SK-N-SH (cell line): ENCODE data around the gene ZNF101. TPM values are rescaled to one million over a fixed set of nuclear protein-coding genes. Genes with fewer than 3 reads are reported as not detected.
A peak's percentile ranks its signal among the peaks of the same experiment; 100 is the strongest.

Experiments used
- CTCF ChIA-PET: fragments of 300-600, 350-600 bp; formaldehyde crosslinking; extraction: SDS; loops from one replicate; lab custom pipeline; 2021; lab: Yijun Ruan, JAX
- POLR2A ChIA-PET: fragments of 350-600 bp; sonication (Branson Sonifier 250); formaldehyde crosslinking; extraction: SDS; loops from one replicate; lab custom pipeline; 2020; ENCODE audit warnings: antibody characterized with exemption, inconsistent platforms; lab: Yijun Ruan, JAX
- DNase-seq: peaks from one replicate; pipeline ENCODE4 v3.0.0; 2012
- H2AFZ ChIP-seq: fragments of 200-600 bp; sonication (generic); 2 replicates; pipeline ENCODE4 v1.8.1; 2016; ENCODE audit warnings: antibody characterized with exemption, mild to moderate bottlenecking, low read depth
- H3F3A ChIP-seq: fragments of 200-600 bp; sonication (generic); replicated peaks from 2 replicates; pipeline ENCODE3; 2016; ENCODE audit warnings: antibody characterized with exemption, mild to moderate bottlenecking; ENCODE audit not compliant: insufficient read depth
- H3K27ac ChIP-seq, 2 experiments: fragments of 200-500 bp in 1 of 2; fragments of 200-600 bp in 1 of 2; sonication (Bioruptor generic) in 1 of 2; sonication (generic), shearing (Covaris generic) in 1 of 2; 2 replicates each; pipeline versions ENCODE4 v1.5.1 to v1.6.1; 2014 to 2016; ENCODE audit warnings: low read depth in 2 of 2, inconsistent platforms in 1 of 2, low read length in 1 of 2, mild to moderate bottlenecking in 1 of 2, mixed read lengths in 1 of 2
- H3K27me3 ChIP-seq: fragments of 200-600 bp; sonication (generic), shearing (Covaris generic); 2 replicates; pipeline ENCODE4 v1.6.1; 2016; ENCODE audit warnings: mixed run types; ENCODE audit not compliant: insufficient read depth
- H3K36me3 ChIP-seq, 2 experiments: fragments of 200-500 bp in 1 of 2; fragments of 200-600 bp in 1 of 2; sonication (Bioruptor generic) in 1 of 2; sonication (generic) in 1 of 2; replicated peaks in 1 of 2; 2 replicates each; pipeline versions ENCODE3 to v1.5.1; 2014 to 2016; ENCODE audit warnings: low read length in 1 of 2, mild to moderate bottlenecking in 1 of 2; ENCODE audit not compliant: insufficient read depth in 2 of 2, control insufficient read depth in 1 of 2
- H3K4me1 ChIP-seq, 2 experiments: fragments of 200-500 bp in 1 of 2; fragments of 200-600 bp in 1 of 2; sonication (Bioruptor generic) in 1 of 2; sonication (generic), shearing (Covaris generic) in 1 of 2; 2 replicates each; pipeline versions ENCODE4 v1.5.1 to v1.6.1; 2014 to 2016; ENCODE audit warnings: low read depth in 1 of 2, low read length in 1 of 2, mixed run types in 1 of 2; ENCODE audit not compliant: insufficient read depth in 2 of 2, control insufficient read depth in 1 of 2
- H3K4me2 ChIP-seq: fragments of 200-600 bp; sonication (generic), shearing (Covaris generic); 2 replicates; pipeline ENCODE4 v1.6.1; 2017; ENCODE audit warnings: mixed run types
- H3K4me3 ChIP-seq, 2 experiments: fragments of 200-500 bp in 1 of 2; fragments of 200-600 bp in 1 of 2; sonication (Bioruptor generic) in 1 of 2; sonication (generic), shearing (Covaris generic) in 1 of 2; 2 replicates each; pipeline versions ENCODE4 v1.5.1 to v1.8.1; 2014 to 2016; ENCODE audit warnings: low read depth in 2 of 2, inconsistent platforms in 1 of 2, low read length in 1 of 2, mild to moderate bottlenecking in 1 of 2, mixed read lengths in 1 of 2, moderate library complexity in 1 of 2
- H3K79me2 ChIP-seq: fragments of 200-600 bp; sonication (generic); 2 replicates; pipeline ENCODE4 v1.8.1; 2017; ENCODE audit warnings: mild to moderate bottlenecking; ENCODE audit not compliant: insufficient read depth
- H3K9ac ChIP-seq: fragments of 200-600 bp; sonication (generic); 2 replicates; pipeline ENCODE4 v1.6.1; 2017; ENCODE audit warnings: mixed run types
- H3K9me2 ChIP-seq: fragments of 200-600 bp; sonication (generic); 2 replicates; pipeline ENCODE4 v1.6.1; 2017; ENCODE audit warnings: mixed run types
- H3K9me3 ChIP-seq: fragments of 200-600 bp; sonication (generic); 2 replicates; pipeline ENCODE4 v1.6.1; 2017; ENCODE audit warnings: mixed run types, mild to moderate bottlenecking, moderate library complexity
- H4K20me1 ChIP-seq: fragments of 200-600 bp; sonication (generic); 2 replicates; pipeline ENCODE4 v1.6.1; 2017; ENCODE audit warnings: mild to moderate bottlenecking, mixed run types; ENCODE audit not compliant: insufficient read depth
- CHD2 ChIP-seq: fragments of 150-350 bp; IDR thresholded peaks from 2 replicates; pipeline ENCODE4 v1.6.1; 2018; ENCODE audit warnings: low read length; ENCODE audit not compliant: partially characterized antibody
- ELF1 ChIP-seq: IDR thresholded peaks from 2 replicates; pipeline ENCODE4 v1.4.0; 2012
- EP300 ChIP-seq, 2 experiments: IDR thresholded peaks; 2 replicates each; pipeline versions ENCODE4 v1.4.0 to v1.6.1; 2012; ENCODE audit warnings: borderline replicate concordance in 1 of 2, low read depth in 1 of 2, low read length in 1 of 2
- FOSL2 ChIP-seq: IDR thresholded peaks from 2 replicates; pipeline ENCODE4 v1.4.0; 2012; ENCODE audit warnings: low read depth, mild to moderate bottlenecking, moderate library complexity, borderline replicate concordance
- FOXJ3 ChIP-seq: sonication (generic); formaldehyde crosslinking; IDR thresholded peaks from 2 replicates; pipeline ENCODE4 v1.5.1; 2020; ENCODE audit warnings: mild to moderate bottlenecking, missing genetic modification reagents
- JUND ChIP-seq: IDR thresholded peaks from 2 replicates; pipeline ENCODE4 v1.4.0; 2012
- MEF2A ChIP-seq: IDR thresholded peaks from 2 replicates; pipeline ENCODE4 v1.4.0; 2012; ENCODE audit warnings: low read depth, borderline replicate concordance
- MXI1 ChIP-seq: IDR thresholded peaks from 2 replicates; pipeline ENCODE4 v1.6.1; 2012; ENCODE audit warnings: mild to moderate bottlenecking, low read depth, low read length, improper control_type of control experiment
- NFIC ChIP-seq: IDR thresholded peaks from 2 replicates; pipeline ENCODE4 v1.4.0; 2012; ENCODE audit warnings: borderline replicate concordance
- RCOR1 ChIP-seq: fragments of 150-350 bp; IDR thresholded peaks from 2 replicates; pipeline ENCODE4 v1.6.1; 2017; ENCODE audit warnings: antibody characterized with exemption, low read length
- RFX5 ChIP-seq: IDR thresholded peaks from 2 replicates; pipeline ENCODE4 v1.6.1; 2012; ENCODE audit warnings: mild to moderate bottlenecking, improper control_type of control experiment, low read length
- SIN3A ChIP-seq: IDR thresholded peaks from 2 replicates; pipeline ENCODE4 v1.6.1; 2012; ENCODE audit warnings: low read depth, mild to moderate bottlenecking, low read length, moderate library complexity, borderline replicate concordance
- TAF1 ChIP-seq: IDR thresholded peaks from 2 replicates; pipeline ENCODE4 v1.6.1; 2012; ENCODE audit warnings: low read depth, mild to moderate bottlenecking, low read length, moderate library complexity, borderline replicate concordance
- TCF12 ChIP-seq: IDR thresholded peaks from 2 replicates; pipeline ENCODE4 v1.4.0; 2012
- TEAD4 ChIP-seq: IDR thresholded peaks from 2 replicates; pipeline ENCODE4 v1.4.0; 2012; ENCODE audit warnings: mild to moderate bottlenecking, borderline replicate concordance; ENCODE audit not compliant: insufficient read depth
- YY1 ChIP-seq: IDR thresholded peaks from 2 replicates; pipeline ENCODE4 v1.4.0; 2012; ENCODE audit warnings: low read depth, mild to moderate bottlenecking
- WGBS: methylation state at CpG from one replicate; pipeline ENCODE4 v1.1.6; 2017; ENCODE audit warnings: low lambda C conversion rate; 5-methylcytosine and 5-hydroxymethylcytosine counted together
- polyA plus RNA-seq, 3 experiments: library from polyadenylated mRNA; depleted of rRNA; stranded (reverse); fragments of >200 nt; gene quantifications; 2 replicates each; pipeline ENCODE4 v1.2.3, GENCODE V29; 2012
- TF ChIP-seq, protein P1 (sequence below): IDR thresholded peaks from 2 replicates; pipeline ENCODE4 v1.6.1; 2012; ENCODE audit warnings: mild to moderate bottlenecking, low read depth, low read length, moderate library complexity
- TF ChIP-seq, protein P2 (sequence below): fragments of 150-350 bp; IDR thresholded peaks from 2 replicates; pipeline ENCODE4 v1.6.1; 2016; ENCODE audit warnings: mild to moderate bottlenecking, low read depth, low read length
- TF ChIP-seq, protein P3 (sequence below): IDR thresholded peaks from 2 replicates; pipeline ENCODE4 v1.4.0; 2012; ENCODE audit warnings: low read depth, borderline replicate concordance
- TF ChIP-seq, protein P4 (sequence below): fragments of 200-600 bp; sonication (generic); IDR thresholded peaks from 2 replicates; pipeline ENCODE4 v1.6.1; 2017; ENCODE audit warnings: antibody characterized with exemption, mild to moderate bottlenecking, moderate library complexity
- TF ChIP-seq, protein P5 (sequence below): IDR thresholded peaks from 2 replicates; pipeline ENCODE4 v1.4.0; 2012; ENCODE audit warnings: low read depth
- TF ChIP-seq, protein P6 (sequence below): fragments of 150-350 bp; IDR thresholded peaks from 2 replicates; pipeline ENCODE4 v1.6.1; 2017; ENCODE audit warnings: antibody characterized with exemption, low read length, low read depth, borderline replicate concordance

Gene ZNF101
- polyA plus RNA-seq (2012; rRNA removed): 2.4 and 3.8 TPM in 2 replicates
- polyA plus RNA-seq (2012; cell fraction: cytosol; rRNA removed): 2.6 and 3.2 TPM in 2 replicates
- polyA plus RNA-seq (2012; cell fraction: nucleus; rRNA removed): 3.0 and 5.6 TPM in 2 replicates

DNA sequence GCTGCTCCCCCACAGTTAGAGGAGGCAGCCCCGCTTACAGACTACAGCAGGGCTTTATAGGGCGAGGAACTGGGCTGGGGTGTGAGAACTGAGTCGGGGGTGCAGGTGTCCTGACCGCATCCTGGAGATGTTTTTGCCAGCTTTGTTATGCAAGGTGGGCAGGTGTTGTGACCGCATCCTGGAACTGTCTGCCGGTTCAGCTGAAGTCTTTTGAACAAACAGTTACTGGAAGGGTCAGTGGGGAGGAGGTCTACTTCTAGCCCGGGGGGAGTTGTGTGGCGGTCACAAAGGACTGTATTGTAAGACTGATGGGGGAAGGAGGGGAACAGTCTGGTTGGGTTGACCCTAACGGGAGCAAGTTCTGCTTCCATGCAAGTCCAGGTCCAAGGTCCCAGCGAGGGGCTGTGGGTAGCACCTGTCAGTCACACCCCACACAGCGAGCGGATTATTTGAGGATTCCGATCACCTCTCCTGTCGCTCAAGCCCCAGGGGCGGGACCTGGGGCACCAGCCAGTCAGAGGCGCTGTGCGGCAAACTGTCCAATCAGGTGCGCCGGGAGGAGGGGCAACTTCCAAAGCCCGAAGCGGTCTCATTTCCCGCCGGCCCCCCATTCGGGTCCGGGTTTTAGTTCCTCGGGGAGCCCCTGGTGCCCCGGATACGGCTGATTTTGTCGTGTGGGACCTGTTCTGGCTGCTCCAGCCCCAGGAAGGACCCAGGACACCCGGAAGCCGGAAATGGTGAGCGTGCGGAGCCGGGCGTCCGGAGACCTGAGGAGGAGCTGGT is at the start of gene ZNF101:
Gene ZNF101 (plus strand): TSS at position 610 of the 783 bp plus-strand sequence. CDS start 125 bp downstream, at position 735.
- Histone ChIP-seq H3K27ac (peak within 1 kb of the TSS; percentile 48 to 51), H2AFZ (peak within 1 kb of the TSS; percentile 93), H3K4me2 (peak within 1 kb of the TSS; percentile 89), H4K20me1 (no peaks in the 10 kb centered on the region), H3F3A (no peaks in the 10 kb centered on the region), H3K27me3 (no peaks in the 10 kb centered on the region), H3K36me3 (peaks cover 0 to 13% of the 10 kb centered on the region in 2 experiments), H3K4me3 (peak within 1 kb of the TSS; percentile 66 to 71), H3K9ac (peak within 1 kb of the TSS; percentile 87), H3K79me2 (peaks cover 20% of the 10 kb centered on the region), H3K9me2 (no peaks in the 10 kb centered on the region), H3K9me3 (no peaks in the 10 kb centered on the region), H3K4me1 (peaks cover 0 to 4% of the 10 kb centered on the region in 2 experiments; a peak in 1 of 4 replicates)
- ChIA-PET CTCF (interaction anchor here (0.9 kb wide), 1 partner anchor 24 kb away, joined by 3 read pairs; no protein-coding TSS in a partner anchor), POLR2A (interaction anchor here (0.8 to 2.1 kb wide), 4 partner anchors 65 to 153 kb away, joined by 3 to 9 read pairs (median 4); partner anchors contain the start of genes ZNF14 and ZNF506)
- 27% methylated on average over 17 of the region's 36 CpGs for WGBS
- DNase-seq: peak; percentile 95
- TF ChIP-seq EP300 (IDR thresholded peaks at IDR 0.05; ENCODE audit: borderline replicate concordance in 1 of 2, low read depth in 1 of 2, low read length in 1 of 2): no peak
- peak; percentile 70 for TF ChIP-seq RFX5
- no peak for TF ChIP-seq JUND
- no peak for TF ChIP-seq MEF2A
- TF ChIP-seq CHD2: no peak
- TF ChIP-seq RCOR1: no peak
- no peak for TF ChIP-seq SIN3A
- TF ChIP-seq, protein P1, sequence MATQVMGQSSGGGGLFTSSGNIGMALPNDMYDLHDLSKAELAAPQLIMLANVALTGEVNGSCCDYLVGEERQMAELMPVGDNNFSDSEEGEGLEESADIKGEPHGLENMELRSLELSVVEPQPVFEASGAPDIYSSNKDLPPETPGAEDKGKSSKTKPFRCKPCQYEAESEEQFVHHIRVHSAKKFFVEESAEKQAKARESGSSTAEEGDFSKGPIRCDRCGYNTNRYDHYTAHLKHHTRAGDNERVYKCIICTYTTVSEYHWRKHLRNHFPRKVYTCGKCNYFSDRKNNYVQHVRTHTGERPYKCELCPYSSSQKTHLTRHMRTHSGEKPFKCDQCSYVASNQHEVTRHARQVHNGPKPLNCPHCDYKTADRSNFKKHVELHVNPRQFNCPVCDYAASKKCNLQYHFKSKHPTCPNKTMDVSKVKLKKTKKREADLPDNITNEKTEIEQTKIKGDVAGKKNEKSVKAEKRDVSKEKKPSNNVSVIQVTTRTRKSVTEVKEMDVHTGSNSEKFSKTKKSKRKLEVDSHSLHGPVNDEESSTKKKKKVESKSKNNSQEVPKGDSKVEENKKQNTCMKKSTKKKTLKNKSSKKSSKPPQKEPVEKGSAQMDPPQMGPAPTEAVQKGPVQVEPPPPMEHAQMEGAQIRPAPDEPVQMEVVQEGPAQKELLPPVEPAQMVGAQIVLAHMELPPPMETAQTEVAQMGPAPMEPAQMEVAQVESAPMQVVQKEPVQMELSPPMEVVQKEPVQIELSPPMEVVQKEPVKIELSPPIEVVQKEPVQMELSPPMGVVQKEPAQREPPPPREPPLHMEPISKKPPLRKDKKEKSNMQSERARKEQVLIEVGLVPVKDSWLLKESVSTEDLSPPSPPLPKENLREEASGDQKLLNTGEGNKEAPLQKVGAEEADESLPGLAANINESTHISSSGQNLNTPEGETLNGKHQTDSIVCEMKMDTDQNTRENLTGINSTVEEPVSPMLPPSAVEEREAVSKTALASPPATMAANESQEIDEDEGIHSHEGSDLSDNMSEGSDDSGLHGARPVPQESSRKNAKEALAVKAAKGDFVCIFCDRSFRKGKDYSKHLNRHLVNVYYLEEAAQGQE: no peak
- TF ChIP-seq, protein P2, sequence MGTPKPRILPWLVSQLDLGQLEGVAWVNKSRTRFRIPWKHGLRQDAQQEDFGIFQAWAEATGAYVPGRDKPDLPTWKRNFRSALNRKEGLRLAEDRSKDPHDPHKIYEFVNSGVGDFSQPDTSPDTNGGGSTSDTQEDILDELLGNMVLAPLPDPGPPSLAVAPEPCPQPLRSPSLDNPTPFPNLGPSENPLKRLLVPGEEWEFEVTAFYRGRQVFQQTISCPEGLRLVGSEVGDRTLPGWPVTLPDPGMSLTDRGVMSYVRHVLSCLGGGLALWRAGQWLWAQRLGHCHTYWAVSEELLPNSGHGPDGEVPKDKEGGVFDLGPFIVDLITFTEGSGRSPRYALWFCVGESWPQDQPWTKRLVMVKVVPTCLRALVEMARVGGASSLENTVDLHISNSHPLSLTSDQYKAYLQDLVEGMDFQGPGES: no peak
- TF ChIP-seq, protein P3, sequence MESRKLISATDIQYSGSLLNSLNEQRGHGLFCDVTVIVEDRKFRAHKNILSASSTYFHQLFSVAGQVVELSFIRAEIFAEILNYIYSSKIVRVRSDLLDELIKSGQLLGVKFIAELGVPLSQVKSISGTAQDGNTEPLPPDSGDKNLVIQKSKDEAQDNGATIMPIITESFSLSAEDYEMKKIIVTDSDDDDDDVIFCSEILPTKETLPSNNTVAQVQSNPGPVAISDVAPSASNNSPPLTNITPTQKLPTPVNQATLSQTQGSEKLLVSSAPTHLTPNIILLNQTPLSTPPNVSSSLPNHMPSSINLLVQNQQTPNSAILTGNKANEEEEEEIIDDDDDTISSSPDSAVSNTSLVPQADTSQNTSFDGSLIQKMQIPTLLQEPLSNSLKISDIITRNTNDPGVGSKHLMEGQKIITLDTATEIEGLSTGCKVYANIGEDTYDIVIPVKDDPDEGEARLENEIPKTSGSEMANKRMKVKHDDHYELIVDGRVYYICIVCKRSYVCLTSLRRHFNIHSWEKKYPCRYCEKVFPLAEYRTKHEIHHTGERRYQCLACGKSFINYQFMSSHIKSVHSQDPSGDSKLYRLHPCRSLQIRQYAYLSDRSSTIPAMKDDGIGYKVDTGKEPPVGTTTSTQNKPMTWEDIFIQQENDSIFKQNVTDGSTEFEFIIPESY: no peak
- no peak for TF ChIP-seq TEAD4
- TF ChIP-seq MXI1: peak; percentile 54; the same call in 1 of the 2 replicates
- TF ChIP-seq TCF12: no peak
- TF ChIP-seq TAF1: peak; percentile 65; the same call in 1 of the 2 replicates
- TF ChIP-seq FOSL2: no peak
- TF ChIP-seq YY1: no peak
- no peak for TF ChIP-seq NFIC
- TF ChIP-seq, protein P4, sequence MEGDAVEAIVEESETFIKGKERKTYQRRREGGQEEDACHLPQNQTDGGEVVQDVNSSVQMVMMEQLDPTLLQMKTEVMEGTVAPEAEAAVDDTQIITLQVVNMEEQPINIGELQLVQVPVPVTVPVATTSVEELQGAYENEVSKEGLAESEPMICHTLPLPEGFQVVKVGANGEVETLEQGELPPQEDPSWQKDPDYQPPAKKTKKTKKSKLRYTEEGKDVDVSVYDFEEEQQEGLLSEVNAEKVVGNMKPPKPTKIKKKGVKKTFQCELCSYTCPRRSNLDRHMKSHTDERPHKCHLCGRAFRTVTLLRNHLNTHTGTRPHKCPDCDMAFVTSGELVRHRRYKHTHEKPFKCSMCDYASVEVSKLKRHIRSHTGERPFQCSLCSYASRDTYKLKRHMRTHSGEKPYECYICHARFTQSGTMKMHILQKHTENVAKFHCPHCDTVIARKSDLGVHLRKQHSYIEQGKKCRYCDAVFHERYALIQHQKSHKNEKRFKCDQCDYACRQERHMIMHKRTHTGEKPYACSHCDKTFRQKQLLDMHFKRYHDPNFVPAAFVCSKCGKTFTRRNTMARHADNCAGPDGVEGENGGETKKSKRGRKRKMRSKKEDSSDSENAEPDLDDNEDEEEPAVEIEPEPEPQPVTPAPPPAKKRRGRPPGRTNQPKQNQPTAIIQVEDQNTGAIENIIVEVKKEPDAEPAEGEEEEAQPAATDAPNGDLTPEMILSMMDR: no peak
- TF ChIP-seq, protein P5, sequence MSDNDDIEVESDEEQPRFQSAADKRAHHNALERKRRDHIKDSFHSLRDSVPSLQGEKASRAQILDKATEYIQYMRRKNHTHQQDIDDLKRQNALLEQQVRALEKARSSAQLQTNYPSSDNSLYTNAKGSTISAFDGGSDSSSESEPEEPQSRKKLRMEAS: no peak
- peak; percentile 80 for TF ChIP-seq ELF1
- TF ChIP-seq FOXJ3 (CRISPR knock-in tag): no peak
- TF ChIP-seq, protein P6, sequence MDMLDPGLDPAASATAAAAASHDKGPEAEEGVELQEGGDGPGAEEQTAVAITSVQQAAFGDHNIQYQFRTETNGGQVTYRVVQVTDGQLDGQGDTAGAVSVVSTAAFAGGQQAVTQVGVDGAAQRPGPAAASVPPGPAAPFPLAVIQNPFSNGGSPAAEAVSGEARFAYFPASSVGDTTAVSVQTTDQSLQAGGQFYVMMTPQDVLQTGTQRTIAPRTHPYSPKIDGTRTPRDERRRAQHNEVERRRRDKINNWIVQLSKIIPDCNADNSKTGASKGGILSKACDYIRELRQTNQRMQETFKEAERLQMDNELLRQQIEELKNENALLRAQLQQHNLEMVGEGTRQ: no peak
